ENCODE data around the gene LRRN1.

DNA sequence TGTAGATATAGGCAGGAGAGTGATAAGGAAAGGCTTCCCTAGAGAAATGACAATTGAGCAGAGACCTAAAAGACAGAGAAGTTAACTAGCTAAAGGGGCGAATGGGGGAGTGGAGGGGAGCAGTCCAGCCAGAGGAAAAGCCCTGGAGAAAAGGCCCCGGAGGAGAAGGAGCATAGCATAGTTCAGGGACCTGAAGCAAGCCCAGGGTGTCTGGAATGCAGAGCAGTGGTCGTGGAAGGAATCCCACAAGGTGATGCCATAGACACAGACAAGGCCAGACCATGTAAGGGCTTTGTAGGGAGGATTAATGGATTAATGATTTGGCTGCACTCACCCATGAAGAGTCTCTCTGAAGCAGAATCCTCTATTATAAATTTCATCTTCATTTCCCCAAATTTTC, 45.8 kb upstream of the LRRN1 start:
- no peak for TF ChIP-seq GATA3 (IDR thresholded peaks at IDR 0.05; ENCODE audit: low read depth, low read length)
- no peak for TF ChIP-seq GATA2 (IDR thresholded peaks at IDR 0.05; ENCODE audit: low read depth, low read length)
